Stimulated activated CD8-positive, alpha-beta memory T cell treated with anti-CD3 and anti-CD28 coated beads, Interleukin-7, amount 100 ng/mL, for 48 hours (primary cell): ENCODE data around the gene FOXP2.

Source experiments
- DNase-seq, 2 donors: peaks; one replicate each; pipeline ENCODE4 v3.0.0-alpha.2; 2020; ENCODE audit warnings: low read depth in 1 of 2; ENCODE audit errors: extremely low read depth in 1 of 2

The FOXP2 gene

GRCh38 chr7:114649689-114650088, 235.1 kb downstream of the FOXP2 start:
- DNase-seq = no peak

- no peak for DNase-seq
These were observed 235.9 kb downstream of the FOXP2 start for GRCh38 chr7:114650491-114650890.

- DNase-seq = no peak
These were observed 237.4 kb downstream of the FOXP2 start for GRCh38 chr7:114652041-114652440.

- DNase-seq = no peak
These were observed 238.9 kb downstream of the FOXP2 start for GRCh38 chr7:114653364-114654088.

- no peak for DNase-seq
These were observed 241.9 kb downstream of the FOXP2 start for GRCh38 chr7:114656466-114656865.

GRCh38 chr7:114657279-114657678, 242.7 kb downstream of the FOXP2 start:
- no peak for DNase-seq

- DNase-seq = no peak
These were observed 243.6 kb downstream of the FOXP2 start for GRCh38 chr7:114658216-114658615.

GRCh38 chr7:114659409-114660125, 245.0 kb downstream of the FOXP2 start:
- no peak for DNase-seq

GRCh38 chr7:114660126-114660486, 245.5 kb downstream of the FOXP2 start:
- DNase-seq = no peak

GRCh38 chr7:114660753-114661152, 246.1 kb downstream of the FOXP2 start:
- DNase-seq = no peak

GRCh38 chr7:114662002-114662677, 247.5 kb downstream of the FOXP2 start:
- no peak for DNase-seq

- DNase-seq = no peak
These were observed 248.9 kb downstream of the FOXP2 start for GRCh38 chr7:114663502-114663901.

- no peak for DNase-seq
These were observed 256.1 kb downstream of the FOXP2 start for GRCh38 chr7:114670676-114671075.

GRCh38 chr7:114671563-114672123, 257.0 kb downstream of the FOXP2 start:
- no peak for DNase-seq

- no peak for DNase-seq
These were observed 263.5 kb downstream of the FOXP2 start for GRCh38 chr7:114678116-114678515.

GRCh38 chr7:114687238-114687637, 272.6 kb downstream of the FOXP2 start:
- DNase-seq = no peak

- DNase-seq = no peak
These were observed 273.9 kb downstream of the FOXP2 start for GRCh38 chr7:114688443-114689055.

- no peak for DNase-seq
These were observed 274.8 kb downstream of the FOXP2 start for GRCh38 chr7:114689406-114689805.

GRCh38 chr7:114691605-114692004, 277.0 kb downstream of the FOXP2 start:
- DNase-seq = no peak

- no peak for DNase-seq
These were observed 280.6 kb downstream of the FOXP2 start for GRCh38 chr7:114695182-114695581.

GRCh38 chr7:114700247-114700928, 285.8 kb downstream of the FOXP2 start:
- no peak for DNase-seq
